Measurements from ENCODE around the gene TYK2.

Gene TYK2

DNA sequence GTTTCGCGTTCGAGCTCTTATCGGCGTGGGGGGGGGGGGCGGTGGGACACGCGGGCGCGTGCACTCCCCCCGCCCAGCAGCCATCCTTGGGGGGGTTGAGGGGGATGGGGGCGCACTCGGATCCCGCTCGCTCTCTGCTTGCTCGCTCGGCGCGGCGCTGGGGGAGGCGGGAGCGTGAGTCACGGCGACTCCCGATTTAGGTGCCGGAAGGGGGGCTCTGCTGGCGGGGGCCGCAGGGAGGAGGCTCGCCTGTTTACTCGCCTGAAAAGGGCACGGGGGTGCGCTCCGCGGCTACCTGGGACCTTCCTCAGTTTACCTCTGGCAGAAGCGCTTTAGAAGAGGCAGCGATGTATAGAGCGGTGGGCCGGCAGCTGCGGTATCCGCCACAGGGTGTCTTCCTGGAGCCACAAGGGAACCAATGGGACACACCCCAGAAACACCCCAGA lies 38.9 kb upstream of the TYK2 start (continued):
- no peak for TF ChIP-seq GFI1B (tag by site-specific recombination; IDR thresholded peaks at IDR 0.05)
- TF ChIP-seq ZNF132 (tag by site-specific recombination; IDR thresholded peaks at IDR 0.05; ENCODE audit: borderline replicate concordance) = no peak
- TF ChIP-seq ZNF335 (tag by site-specific recombination; conservative IDR thresholded peaks at IDR 0.05) = peak; percentile 99
- TF ChIP-seq ZNF138 (tag by site-specific recombination; IDR thresholded peaks at IDR 0.05; ENCODE audit: borderline replicate concordance) = no peak
- TF ChIP-seq ZNF211 (tag by site-specific recombination; IDR thresholded peaks at IDR 0.05; ENCODE audit: low read depth) = no peak
- TF ChIP-seq ZNF2 (tag by site-specific recombination; IDR thresholded peaks at IDR 0.05) = no peak
- no peak for TF ChIP-seq ZNF121 (tag by site-specific recombination; IDR thresholded peaks at IDR 0.05)
- TF ChIP-seq, protein P1, sequence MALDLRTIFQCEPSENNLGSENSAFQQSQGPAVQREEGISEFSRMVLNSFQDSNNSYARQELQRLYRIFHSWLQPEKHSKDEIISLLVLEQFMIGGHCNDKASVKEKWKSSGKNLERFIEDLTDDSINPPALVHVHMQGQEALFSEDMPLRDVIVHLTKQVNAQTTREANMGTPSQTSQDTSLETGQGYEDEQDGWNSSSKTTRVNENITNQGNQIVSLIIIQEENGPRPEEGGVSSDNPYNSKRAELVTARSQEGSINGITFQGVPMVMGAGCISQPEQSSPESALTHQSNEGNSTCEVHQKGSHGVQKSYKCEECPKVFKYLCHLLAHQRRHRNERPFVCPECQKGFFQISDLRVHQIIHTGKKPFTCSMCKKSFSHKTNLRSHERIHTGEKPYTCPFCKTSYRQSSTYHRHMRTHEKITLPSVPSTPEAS (tag by site-specific recombination; IDR thresholded peaks at IDR 0.05) = no peak
- TF ChIP-seq SP7 (tag by site-specific recombination; IDR thresholded peaks at IDR 0.05) = no peak
- 0 out of 2 replicates have a peak, but pooled peaks have one; percentile 31 for TF ChIP-seq ZNF23 (tag by site-specific recombination; IDR thresholded peaks at IDR 0.05; ENCODE audit: borderline replicate concordance)
- TF ChIP-seq ZNF777 (tag by site-specific recombination; IDR thresholded peaks at IDR 0.05; ENCODE audit: borderline replicate concordance) = no peak
- TF ChIP-seq MZF1 (tag by site-specific recombination; IDR thresholded peaks at IDR 0.05; ENCODE audit: borderline replicate concordance) = no peak
- TF ChIP-seq ZNF24 (tag by site-specific recombination; IDR thresholded peaks at IDR 0.05) = no peak
- TF ChIP-seq WT1 (tag by site-specific recombination; IDR thresholded peaks at IDR 0.05) = peak; percentile 72
- TF ChIP-seq MYNN (tag by site-specific recombination; IDR thresholded peaks at IDR 0.05; ENCODE audit: borderline replicate concordance) = no peak
- TF ChIP-seq ZNF174 (tag by site-specific recombination; IDR thresholded peaks at IDR 0.05) = no peak
- TF ChIP-seq GLI4 (tag by site-specific recombination; IDR thresholded peaks at IDR 0.05) = no peak
- TF ChIP-seq SCRT1 (tag by site-specific recombination; IDR thresholded peaks at IDR 0.05; ENCODE audit: borderline replicate concordance) = no peak
- TF ChIP-seq ZBTB20 (tag by site-specific recombination; IDR thresholded peaks at IDR 0.05) = no peak
- no peak for TF ChIP-seq ZNF555 (tag by site-specific recombination; conservative IDR thresholded peaks at IDR 0.05)
- no peak for TF ChIP-seq HOXD13 (CRISPR knock-in tag; IDR thresholded peaks at IDR 0.05; ENCODE audit: borderline replicate concordance)
- TF ChIP-seq ZBTB8A (tag by site-specific recombination; IDR thresholded peaks at IDR 0.05) = peak; percentile 58
- TF ChIP-seq ZNF596 (tag by site-specific recombination; IDR thresholded peaks at IDR 0.05) = peak; percentile 82; the same call in 1 of the 2 replicates
- TF ChIP-seq BCL11B (tag by site-specific recombination; IDR thresholded peaks at IDR 0.05; ENCODE audit: low read depth) = no peak
- TF ChIP-seq ZNF114 (tag by site-specific recombination; IDR thresholded peaks at IDR 0.05) = no peak
- no peak for TF ChIP-seq ZNF600 (tag by site-specific recombination; IDR thresholded peaks at IDR 0.05)
- TF ChIP-seq ZNF558 (tag by site-specific recombination; IDR thresholded peaks at IDR 0.05) = no peak
- no peak for TF ChIP-seq RBAK (tag by site-specific recombination; IDR thresholded peaks at IDR 0.05)
- TF ChIP-seq ZNF585B (tag by site-specific recombination; IDR thresholded peaks at IDR 0.05) = no peak
- TF ChIP-seq ZNF302 (tag by site-specific recombination; IDR thresholded peaks at IDR 0.05; ENCODE audit: low read depth) = no peak
- TF ChIP-seq, protein P2, sequence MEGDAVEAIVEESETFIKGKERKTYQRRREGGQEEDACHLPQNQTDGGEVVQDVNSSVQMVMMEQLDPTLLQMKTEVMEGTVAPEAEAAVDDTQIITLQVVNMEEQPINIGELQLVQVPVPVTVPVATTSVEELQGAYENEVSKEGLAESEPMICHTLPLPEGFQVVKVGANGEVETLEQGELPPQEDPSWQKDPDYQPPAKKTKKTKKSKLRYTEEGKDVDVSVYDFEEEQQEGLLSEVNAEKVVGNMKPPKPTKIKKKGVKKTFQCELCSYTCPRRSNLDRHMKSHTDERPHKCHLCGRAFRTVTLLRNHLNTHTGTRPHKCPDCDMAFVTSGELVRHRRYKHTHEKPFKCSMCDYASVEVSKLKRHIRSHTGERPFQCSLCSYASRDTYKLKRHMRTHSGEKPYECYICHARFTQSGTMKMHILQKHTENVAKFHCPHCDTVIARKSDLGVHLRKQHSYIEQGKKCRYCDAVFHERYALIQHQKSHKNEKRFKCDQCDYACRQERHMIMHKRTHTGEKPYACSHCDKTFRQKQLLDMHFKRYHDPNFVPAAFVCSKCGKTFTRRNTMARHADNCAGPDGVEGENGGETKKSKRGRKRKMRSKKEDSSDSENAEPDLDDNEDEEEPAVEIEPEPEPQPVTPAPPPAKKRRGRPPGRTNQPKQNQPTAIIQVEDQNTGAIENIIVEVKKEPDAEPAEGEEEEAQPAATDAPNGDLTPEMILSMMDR (tag by site-specific recombination; IDR thresholded peaks at IDR 0.05) = peak; percentile 4; the same call in 1 of the 2 replicates
- no peak for TF ChIP-seq ZNF529 (tag by site-specific recombination; IDR thresholded peaks at IDR 0.05; ENCODE audit: insufficient replicate concordance)
- no peak for TF ChIP-seq ZSCAN30 (tag by site-specific recombination; IDR thresholded peaks at IDR 0.05)
- TF ChIP-seq ZFP37 (tag by site-specific recombination; IDR thresholded peaks at IDR 0.05) = no peak
- TF ChIP-seq, protein P3, sequence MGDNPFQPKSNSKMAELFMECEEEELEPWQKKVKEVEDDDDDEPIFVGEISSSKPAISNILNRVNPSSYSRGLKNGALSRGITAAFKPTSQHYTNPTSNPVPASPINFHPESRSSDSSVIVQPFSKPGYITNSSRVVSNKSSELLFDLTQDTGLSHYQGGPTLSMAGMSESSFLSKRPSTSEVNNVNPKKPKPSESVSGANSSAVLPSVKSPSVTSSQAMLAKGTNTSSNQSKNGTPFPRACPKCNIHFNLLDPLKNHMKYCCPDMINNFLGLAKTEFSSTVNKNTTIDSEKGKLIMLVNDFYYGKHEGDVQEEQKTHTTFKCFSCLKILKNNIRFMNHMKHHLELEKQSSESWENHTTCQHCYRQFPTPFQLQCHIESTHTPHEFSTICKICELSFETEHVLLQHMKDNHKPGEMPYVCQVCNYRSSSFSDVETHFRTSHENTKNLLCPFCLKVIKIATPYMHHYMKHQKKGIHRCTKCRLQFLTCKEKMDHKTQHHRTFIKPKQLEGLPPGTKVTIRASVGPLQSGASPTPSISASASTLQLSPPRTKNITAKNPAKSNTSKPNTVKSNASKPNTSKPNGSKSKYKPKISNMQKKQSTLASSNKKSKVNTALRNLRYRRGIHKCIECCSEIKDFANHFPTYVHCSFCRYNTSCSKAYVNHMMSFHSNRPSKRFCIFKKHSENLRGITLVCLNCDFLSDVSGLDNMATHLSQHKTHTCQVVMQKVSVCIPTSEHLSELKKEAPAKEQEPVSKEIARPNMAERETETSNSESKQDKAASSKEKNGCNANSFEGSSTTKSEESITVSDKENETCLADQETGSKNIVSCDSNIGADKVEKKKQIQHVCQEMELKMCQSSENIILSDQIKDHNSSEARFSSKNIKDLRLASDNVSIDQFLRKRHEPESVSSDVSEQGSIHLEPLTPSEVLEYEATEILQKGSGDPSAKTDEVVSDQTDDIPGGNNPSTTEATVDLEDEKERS (tag by site-specific recombination; IDR thresholded peaks at IDR 0.05) = no peak
- TF ChIP-seq ZNF404 (tag by site-specific recombination; IDR thresholded peaks at IDR 0.05) = no peak
- no peak for TF ChIP-seq ZNF354C (tag by site-specific recombination; IDR thresholded peaks at IDR 0.05; ENCODE audit: borderline replicate concordance, low read depth)
- TF ChIP-seq ZNF837 (tag by site-specific recombination; IDR thresholded peaks at IDR 0.05) = no peak
- no peak for TF ChIP-seq OVOL3 (tag by site-specific recombination; IDR thresholded peaks at IDR 0.05)

All from HEK293 (cell line).